HL-60/S4 treated with retinoic acid at 250 ng/mL for 4 days and 3 days (cell line): ENCODE results near the gene PTPRZ1.

ENCODE experiments used
- in situ Hi-C: fragments of 300-500 bp; cut with MboI; formaldehyde crosslinking; loops from 2 replicates; pipeline ENCODE4 v1.7.0; 2022; ENCODE audit warnings: low sequenced_read_pairs

PTPRZ1 gene

GRCh38 chr7:122100021-122100420 lies 227.1 kb downstream of the PTPRZ1 start:
- in situ Hi-C loops, result no loop called here

GRCh38 chr7:122103064-122103463 lies 230.1 kb downstream of the PTPRZ1 start:
- in situ Hi-C loops, result no loop called here
